GM19035 (cell line): ENCODE results near the gene BRIP1.
"Not testable (repeated sequence)": the region's sequence is repeated elsewhere in the genome, so short reads cannot be mapped to it uniquely, and the experiment has no call there.

Experiments used
- ATAC-seq: cut with Tn5 transposase; IDR thresholded peaks from one replicate; pipeline ENCODE4 v1.9.1; 2021; ENCODE audit not compliant: unreplicated experiment

The BRIP1 gene

DNA sequence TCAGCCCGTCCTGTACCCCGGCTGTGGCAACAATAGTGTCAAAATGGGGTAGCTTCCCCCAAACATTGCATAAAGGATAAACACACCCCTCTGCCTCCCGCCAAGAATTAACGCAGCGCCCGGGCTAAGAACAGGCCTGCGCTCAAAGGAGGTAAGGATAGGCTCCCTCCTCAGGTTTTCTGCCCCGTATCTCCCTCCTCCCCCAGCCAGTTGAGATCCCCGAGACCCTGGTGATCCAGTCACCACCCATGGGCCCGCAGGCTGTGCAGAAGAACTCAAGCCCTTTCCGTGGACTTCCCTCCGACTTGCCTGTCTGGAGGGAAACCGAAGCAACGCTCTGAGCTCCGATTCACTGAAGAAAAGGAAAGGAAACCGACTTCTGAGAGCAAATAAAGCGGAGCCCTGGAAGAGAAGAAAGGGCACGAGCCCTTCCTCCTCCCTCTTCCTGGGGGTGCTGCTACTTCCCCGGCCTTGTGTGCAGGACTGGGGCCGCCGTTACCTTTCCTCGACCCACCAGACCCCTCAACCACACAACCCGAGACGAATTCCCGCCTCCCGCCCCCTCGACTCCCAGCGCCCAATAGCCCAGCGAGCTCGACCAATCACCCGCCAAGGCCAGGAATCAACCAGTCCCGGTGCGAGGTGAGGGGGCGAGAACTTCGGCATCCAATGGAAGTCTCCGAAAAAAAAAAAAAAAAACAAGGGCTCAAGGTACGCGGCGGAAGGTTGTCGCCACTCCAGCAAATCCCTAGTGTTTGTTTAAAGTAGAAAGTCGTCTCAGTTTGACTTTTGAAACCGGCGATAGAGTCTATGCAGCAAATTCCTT lies at the start of gene BRIP1:
Gene BRIP1 (minus strand): TSS at position 554 of the 826 bp plus-strand sequence. CDS start 1,989 bp downstream, outside the sequence.
- ATAC-seq: peak; percentile 92

DNA sequence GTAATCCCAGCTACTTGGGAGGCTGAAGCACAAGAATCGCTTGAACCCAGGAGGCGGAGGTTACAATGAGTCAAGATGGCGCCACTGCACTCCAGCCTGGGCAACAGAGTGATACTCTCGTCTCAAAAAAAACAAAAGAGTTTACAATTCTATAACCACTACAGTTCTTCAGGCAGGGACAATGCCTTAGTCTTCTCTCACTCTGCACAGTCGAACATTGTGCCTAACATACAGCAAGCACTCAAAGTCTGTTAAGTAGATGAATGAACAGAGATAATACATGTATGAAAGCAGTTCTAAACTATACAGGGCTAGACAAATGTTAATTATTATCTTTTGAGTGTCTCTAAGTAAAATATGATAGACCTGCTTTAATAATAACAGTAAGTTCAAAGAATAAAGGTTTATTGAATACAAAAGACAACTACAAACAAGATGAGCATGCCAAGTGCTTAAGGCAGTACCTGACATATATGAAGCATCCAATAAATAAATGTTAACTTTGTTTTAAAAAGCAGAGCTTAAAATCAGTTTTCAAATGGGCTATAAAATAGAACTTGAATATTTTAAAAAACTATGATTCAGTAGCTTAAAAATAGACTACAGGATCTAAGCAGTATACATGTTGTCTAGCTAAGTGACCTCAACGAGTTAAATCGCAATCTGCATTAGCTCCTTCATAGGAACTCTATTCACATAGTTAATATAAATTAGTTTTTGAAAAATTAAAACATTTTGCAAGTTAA lies 45.1 kb upstream of the BRIP1 start:
- ATAC-seq: no peak

GRCh38 chr17:61907361-61907760 lies 44.0 kb upstream of the BRIP1 start:
- ATAC-seq: no peak

DNA sequence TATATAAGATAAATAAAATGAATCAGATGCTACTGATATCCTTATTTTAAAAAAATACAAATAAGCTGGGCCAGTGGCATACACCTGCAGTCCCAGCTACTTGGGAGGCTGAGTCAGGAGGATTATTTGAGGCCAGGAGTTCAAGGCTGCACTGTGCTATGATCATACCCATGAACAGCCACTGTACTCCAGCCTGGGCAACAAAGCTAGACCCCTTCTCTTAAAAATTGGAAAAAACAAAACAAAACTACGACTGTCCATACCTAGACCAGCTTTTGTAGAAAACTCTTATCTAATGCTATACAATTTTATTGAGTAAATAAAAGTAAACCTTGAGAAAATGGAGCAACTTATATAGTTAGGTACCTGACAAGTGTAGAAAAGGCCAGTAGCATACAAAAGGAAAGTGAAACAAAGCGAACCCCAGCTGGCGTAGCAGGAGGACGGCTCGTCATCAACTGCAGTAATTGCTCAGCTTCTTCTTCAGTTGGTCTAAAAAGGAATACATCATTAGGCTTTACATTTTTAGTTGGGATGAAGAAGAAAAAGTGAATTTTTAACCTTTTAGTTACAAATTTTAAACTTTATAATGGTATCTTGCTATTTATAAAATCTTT lies 40.9 kb upstream of the BRIP1 start:
- peak; percentile 91 for ATAC-seq

DNA sequence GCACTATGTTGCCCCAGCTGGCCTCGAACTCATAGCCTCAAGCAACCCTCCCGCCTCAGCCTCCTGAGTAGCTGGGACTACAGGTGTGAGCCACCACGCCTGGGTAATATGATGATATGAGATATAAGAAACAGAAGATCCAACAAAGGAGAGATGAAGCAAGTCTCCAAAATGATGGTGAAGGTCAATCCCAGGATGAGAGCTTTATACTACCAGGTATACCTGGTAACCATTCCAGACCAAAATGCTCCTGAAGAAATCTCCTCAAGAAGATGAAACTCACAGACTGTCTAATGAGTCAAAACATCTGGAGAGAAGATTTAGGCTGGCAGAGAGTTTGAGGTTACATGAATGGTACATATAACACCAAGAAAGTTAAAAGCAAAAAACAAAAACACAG lies 39.9 kb upstream of the BRIP1 start:
- no peak for ATAC-seq

GRCh38 chr17:61897548-61898180 lies 34.3 kb upstream of the BRIP1 start:
- ATAC-seq: no peak

DNA sequence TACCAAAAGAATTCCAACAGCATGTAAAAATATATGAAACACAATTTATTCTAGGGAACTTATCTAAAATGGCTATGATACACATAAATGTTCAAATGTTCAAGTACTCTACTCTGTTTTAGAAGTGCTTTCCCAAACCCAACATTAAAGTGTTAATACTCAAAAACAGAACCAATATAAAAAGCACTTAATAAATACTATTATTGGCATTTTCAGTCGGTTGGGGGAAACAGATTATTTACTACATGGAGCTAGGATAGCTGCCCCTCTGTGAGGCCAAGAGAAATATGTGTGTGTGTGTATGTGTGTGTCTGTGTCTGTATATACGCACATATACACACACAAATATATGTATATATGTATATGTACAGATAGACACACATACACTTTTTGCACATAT lies 32.1 kb upstream of the BRIP1 start:
- no peak for ATAC-seq

DNA sequence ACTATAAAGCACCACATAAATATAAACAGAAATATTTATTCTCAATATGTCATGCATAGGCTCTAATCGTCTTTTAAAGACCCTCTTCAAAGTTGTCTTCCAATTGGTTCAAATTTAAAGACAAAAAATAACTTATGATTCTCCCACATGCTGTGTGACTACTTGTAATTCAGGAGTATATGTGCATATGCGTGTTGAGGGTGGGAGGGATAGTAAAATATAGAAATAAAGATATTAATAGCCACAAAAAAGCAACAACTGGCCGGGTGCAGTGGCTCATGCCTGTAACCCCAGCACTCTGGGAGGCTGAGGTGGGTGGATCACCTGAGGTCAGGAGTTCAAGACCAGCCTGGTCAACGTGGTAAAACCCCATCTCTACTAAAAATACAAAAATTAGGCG lies 31.0 kb upstream of the BRIP1 start:
- not testable (repeated sequence) for ATAC-seq

DNA sequence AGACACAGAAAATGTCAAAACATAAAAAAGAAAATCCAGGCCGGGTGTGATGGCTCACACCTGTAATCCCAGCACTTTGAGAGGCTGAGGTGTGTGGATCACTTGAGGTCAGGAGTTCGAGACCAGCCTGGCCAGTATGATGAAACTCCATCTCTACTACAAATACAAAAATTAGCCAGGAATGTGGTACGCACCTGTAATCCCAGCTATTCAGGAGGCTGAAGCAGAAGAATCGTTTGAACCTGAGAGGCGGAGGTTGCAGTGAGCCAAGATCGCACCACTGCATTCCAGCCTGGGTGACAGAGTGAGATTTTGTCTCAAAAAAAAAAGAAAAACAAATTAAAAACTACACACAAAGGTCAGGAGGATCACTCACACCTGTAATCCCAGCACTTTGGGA lies 24.4 kb upstream of the BRIP1 start:
- ATAC-seq: not testable (repeated sequence)

DNA sequence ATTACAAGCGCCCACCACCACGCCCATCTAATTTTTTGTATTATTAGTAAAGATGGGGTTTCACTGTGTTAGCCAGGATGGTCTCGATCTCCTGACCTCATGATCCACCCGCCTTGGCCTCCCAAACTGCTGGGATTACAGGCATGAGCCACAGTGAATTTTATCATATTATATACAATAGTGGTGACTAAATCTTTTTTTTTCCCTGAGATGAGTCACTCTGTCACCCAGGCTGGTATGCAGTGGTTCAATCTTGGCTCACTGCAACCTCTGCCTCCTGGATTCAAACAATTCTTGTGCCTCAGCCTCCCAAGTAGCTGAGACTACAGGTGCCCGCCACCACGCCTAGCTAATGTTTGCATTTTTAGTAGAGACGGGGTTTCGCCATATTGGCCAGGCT lies 22.5 kb upstream of the BRIP1 start:
- ATAC-seq: not testable (repeated sequence)

DNA sequence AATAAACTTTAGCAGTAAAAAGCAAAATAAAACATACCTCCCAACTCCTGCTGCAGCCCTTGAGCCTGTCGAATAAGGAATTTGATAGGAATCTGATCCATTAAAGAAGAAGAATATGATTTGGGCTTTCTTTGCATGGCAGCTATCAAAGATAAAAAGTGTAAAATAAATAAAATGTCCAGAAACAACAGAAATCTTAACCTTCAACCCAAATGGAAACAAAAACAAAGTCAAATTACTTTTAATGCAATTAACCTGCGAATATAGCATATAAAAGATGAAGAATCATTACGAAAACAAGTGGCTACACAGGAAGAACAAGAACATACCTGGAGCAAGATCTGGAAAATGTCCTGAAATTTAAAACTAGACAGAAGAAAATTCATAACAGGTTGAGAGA lies 21.5 kb upstream of the BRIP1 start:
- ATAC-seq: no peak

- no peak for ATAC-seq
Observed at GRCh38 chr17:61880589-61881102, 17.3 kb upstream of the BRIP1 start.

GRCh38 chr17:61878984-61879612 lies 15.8 kb upstream of the BRIP1 start:
- no peak for ATAC-seq

GRCh38 chr17:61878520-61878919 lies 15.2 kb upstream of the BRIP1 start:
- ATAC-seq: no peak

DNA sequence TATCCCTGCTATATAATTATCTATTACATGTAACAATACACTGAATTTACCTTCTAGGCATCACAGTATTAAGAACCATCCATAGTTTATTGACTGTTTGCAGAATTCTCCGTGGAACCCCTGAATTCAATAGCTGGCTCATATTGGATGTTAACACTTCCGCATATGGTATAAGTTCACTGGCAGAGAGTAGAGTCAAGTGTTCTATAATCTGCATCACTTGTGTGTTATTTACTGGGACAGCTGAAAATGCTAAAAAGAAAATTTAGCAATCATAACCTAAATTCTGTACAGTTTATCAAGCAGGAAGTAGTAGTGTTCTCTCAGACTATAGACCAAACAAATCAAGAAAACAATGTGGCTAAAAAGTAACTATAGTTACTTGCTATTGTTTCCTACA lies 14.5 kb upstream of the BRIP1 start:
- ATAC-seq: no peak

GRCh38 chr17:61875804-61876203 lies 12.5 kb upstream of the BRIP1 start:
- ATAC-seq: no peak

DNA sequence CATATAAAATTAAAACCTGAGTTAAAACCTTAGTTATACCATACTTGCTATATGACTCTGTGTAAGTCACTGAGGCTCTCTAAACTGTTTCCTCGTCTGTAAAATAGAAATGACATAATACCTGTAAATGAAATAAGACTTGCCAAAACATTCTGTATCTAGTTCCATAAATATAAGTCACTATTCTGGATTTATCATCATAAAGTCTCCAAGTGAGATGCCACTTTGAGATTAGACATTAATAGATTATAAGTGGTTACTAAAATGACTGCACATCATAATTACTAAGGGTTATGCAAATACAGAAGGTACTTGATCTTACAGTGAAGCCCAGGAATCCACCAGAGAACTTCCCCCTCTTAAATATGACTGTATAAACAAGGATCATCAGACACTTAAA lies 12.0 kb upstream of the BRIP1 start:
- ATAC-seq: no peak

GRCh38 chr17:61874075-61874474 lies 10.7 kb upstream of the BRIP1 start:
- ATAC-seq: no peak

DNA sequence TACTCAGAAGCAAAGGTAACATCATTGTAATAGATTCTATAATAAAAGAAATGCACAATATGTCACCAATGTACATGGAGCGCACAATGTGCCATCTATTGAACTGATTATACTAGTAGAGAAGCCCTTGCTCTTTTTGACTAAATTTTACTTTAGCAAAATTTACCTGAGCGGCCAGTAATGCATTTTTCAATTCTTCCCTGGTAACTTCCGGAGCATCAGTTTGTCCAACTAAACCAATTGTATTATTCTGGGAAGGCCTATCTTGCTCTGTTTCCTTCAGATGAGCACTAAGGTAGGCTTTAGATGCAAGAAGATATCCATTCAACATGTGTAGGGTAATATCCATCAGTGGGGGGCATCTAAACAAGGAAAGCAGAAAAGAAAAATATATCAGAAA lies 8.8 kb upstream of the BRIP1 start:
- no peak for ATAC-seq

- ATAC-seq: no peak
Observed at GRCh38 chr17:61869138-61869537, 5.8 kb upstream of the BRIP1 start.

- no peak for ATAC-seq
Observed at GRCh38 chr17:61868074-61868473, 4.7 kb upstream of the BRIP1 start.
